ENCODE data around the gene PLEKHM2.
A peak's percentile ranks its signal among the peaks of the same experiment; 100 is the strongest.

PLEKHM2 gene

GRCh38 chr1:15739745-15740144, 55.6 kb downstream of the PLEKHM2 start:
- ATAC-seq (ENCODE audit: low read depth) (no peak), DNase-seq (ENCODE audit: low spot score) (no peak)
- TF ChIP-seq, protein P1, sequence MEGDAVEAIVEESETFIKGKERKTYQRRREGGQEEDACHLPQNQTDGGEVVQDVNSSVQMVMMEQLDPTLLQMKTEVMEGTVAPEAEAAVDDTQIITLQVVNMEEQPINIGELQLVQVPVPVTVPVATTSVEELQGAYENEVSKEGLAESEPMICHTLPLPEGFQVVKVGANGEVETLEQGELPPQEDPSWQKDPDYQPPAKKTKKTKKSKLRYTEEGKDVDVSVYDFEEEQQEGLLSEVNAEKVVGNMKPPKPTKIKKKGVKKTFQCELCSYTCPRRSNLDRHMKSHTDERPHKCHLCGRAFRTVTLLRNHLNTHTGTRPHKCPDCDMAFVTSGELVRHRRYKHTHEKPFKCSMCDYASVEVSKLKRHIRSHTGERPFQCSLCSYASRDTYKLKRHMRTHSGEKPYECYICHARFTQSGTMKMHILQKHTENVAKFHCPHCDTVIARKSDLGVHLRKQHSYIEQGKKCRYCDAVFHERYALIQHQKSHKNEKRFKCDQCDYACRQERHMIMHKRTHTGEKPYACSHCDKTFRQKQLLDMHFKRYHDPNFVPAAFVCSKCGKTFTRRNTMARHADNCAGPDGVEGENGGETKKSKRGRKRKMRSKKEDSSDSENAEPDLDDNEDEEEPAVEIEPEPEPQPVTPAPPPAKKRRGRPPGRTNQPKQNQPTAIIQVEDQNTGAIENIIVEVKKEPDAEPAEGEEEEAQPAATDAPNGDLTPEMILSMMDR (IDR thresholded peaks at IDR 0.05; ENCODE audit: poor library complexity, severe bottlenecking): peak; percentile 6
- H3K9me3 ChIP-seq (ENCODE audit: severe bottlenecking): no peaks in the 10 kb centered on the region
- H3K27me3 ChIP-seq (ENCODE audit: insufficient read depth, poor library complexity, severe bottlenecking): no peaks in the 10 kb centered on the region
- H3K4me3 ChIP-seq (ENCODE audit: severe bottlenecking): no peak overlapping the region
- no peaks in the 10 kb centered on the region for H3K36me3 ChIP-seq (ENCODE audit: low read depth)
- no peaks in the 10 kb centered on the region for H3K4me1 ChIP-seq (ENCODE audit: insufficient read depth, poor library complexity, severe bottlenecking)
- H3K27ac ChIP-seq (ENCODE audit: poor library complexity, severe bottlenecking): no peak overlapping the region

DNA sequence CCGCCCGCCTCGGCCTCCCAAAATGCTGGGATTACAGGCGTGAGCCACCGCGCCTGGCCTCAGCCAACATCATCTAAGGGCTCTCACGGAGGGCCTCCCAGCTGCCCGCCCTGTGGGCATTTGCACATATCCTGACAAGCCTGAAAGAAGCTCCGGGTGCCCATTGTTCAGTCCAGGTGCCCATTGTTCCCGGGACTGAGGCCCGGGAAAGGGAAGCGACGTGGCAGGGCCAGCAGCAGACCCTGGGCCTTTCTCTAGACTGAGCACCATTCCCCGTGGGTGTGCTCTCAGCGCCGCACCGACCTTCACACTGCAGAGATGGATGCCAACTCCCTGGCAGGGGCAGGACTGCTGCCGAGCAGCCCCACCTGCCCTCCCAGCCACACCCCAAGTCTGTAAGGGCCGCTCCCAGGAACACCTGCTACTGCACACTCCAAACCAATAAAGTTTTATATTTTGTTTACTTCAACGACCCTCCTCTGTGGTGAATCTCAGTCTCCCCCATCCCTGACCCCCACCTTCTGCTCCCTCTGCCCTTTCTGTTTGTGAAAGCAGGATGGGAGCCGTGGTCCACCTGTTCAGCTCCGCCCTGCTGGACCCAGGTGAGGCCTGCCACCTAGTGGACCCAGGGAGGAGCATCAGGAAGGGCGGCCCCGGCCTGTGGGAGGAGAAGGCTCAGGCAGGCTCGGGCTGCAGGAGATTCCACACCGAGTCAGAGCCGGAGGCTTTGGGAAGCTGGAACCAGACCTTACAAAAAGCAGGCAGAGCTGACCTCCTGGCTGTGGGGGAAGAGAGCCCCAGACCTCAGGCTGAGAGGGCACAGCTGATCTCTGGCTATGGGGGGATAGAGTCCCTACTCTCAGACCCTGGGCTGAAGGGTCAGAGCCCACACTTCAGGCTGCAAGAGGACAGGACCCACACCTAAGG, 57.1 kb downstream of the PLEKHM2 start:
- DNase-seq (ENCODE audit: low spot score) (peak; percentile 87), ATAC-seq (ENCODE audit: low read depth) (peak; percentile 93)
- Histone ChIP-seq H3K4me1 (ENCODE audit: insufficient read depth, poor library complexity, severe bottlenecking) (no peaks in the 10 kb centered on the region), H3K36me3 (ENCODE audit: low read depth) (no peaks in the 10 kb centered on the region), H3K4me3 (ENCODE audit: severe bottlenecking) (no peak overlapping the region), H3K27ac (ENCODE audit: poor library complexity, severe bottlenecking) (no peak overlapping the region), H3K9me3 (ENCODE audit: severe bottlenecking) (no peaks in the 10 kb centered on the region), H3K27me3 (ENCODE audit: insufficient read depth, poor library complexity, severe bottlenecking) (no peaks in the 10 kb centered on the region)
- TF ChIP-seq, protein P1 (IDR thresholded peaks at IDR 0.05; ENCODE audit: poor library complexity, severe bottlenecking): peak; percentile 97

DNA sequence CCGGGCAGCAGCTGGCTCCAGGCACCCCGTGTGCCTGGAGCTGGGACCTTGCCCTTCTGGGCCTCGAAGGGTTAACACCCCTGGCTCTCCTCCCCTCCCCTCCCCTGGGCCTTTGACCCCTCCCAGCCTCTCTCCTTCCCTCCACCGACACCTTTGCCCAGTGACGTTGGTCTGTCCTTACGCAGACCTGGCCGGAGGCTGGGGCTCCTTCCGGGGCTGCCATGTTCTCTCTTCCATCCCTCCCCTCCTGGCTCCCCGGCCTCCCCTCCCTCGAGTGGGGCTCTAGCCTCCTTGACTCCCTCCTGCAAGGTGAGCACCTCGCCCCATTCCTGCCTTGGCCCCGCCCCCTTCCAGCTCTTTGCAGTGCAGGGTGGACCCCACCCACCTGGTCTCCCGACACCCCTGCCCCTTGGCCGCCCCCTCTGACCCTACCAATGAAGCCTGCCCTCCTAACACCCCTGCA, 58.2 kb downstream of the PLEKHM2 start, which contains the start of gene TMEM82:
TMEM82 (plus strand) TSS at position 161 of the 463 bp plus-strand sequence; CDS start at position 222, 61 bp downstream.
- TF ChIP-seq, protein P1 (IDR thresholded peaks at IDR 0.05; ENCODE audit: poor library complexity, severe bottlenecking): no peak
- Histone ChIP-seq H3K27me3 (ENCODE audit: insufficient read depth, poor library complexity, severe bottlenecking) (no peaks in the 10 kb centered on the region), H3K9me3 (ENCODE audit: severe bottlenecking) (no peaks in the 10 kb centered on the region), H3K27ac (ENCODE audit: poor library complexity, severe bottlenecking) (no peak within 1 kb of the TSS), H3K36me3 (ENCODE audit: low read depth) (no peaks in the 10 kb centered on the region), H3K4me3 (ENCODE audit: severe bottlenecking) (no peak within 1 kb of the TSS), H3K4me1 (ENCODE audit: insufficient read depth, poor library complexity, severe bottlenecking) (no peaks in the 10 kb centered on the region)
- ATAC-seq (ENCODE audit: low read depth) (no peak), DNase-seq (ENCODE audit: low spot score) (peak; percentile 74)

DNA sequence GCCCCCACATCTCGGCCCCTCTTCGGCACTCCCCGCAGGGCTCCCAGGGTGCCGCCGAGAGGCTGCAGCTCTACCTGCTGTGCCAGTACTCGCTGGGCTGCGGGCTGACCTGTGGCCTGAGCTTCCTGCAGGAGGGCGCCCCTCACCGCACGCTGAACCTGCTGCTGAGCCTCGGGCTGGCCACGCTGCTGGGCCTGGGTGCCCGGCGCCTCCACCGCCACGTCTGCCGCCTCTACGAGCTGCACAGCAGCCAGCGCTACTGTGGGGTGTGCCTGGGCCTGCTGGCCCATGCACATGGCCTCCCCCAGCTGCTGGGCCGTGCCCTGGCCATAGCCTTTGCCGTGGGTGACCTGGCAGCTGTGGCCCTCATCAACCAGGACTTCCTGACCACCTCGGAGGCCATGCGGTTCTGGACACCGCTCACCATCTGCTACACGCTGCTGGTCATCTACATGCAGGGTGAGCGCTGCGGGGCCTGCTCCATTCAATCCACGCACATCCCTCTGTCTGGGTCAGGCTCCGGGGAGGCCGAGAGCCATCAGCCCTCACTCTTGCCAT, 60.1 kb downstream of the PLEKHM2 start:
- ATAC-seq (ENCODE audit: low read depth) (no peak), DNase-seq (ENCODE audit: low spot score) (peak; percentile 62)
- TF ChIP-seq, protein P1 (IDR thresholded peaks at IDR 0.05; ENCODE audit: poor library complexity, severe bottlenecking): no peak
- H3K9me3 ChIP-seq (ENCODE audit: severe bottlenecking): no peaks in the 10 kb centered on the region
- no peak overlapping the region for H3K4me3 ChIP-seq (ENCODE audit: severe bottlenecking)
- H3K36me3 ChIP-seq (ENCODE audit: low read depth): no peaks in the 10 kb centered on the region
- H3K4me1 ChIP-seq (ENCODE audit: insufficient read depth, poor library complexity, severe bottlenecking): peaks cover 9% of the 10 kb centered on the region
- no peak overlapping the region for H3K27ac ChIP-seq (ENCODE audit: poor library complexity, severe bottlenecking)
- no peaks in the 10 kb centered on the region for H3K27me3 ChIP-seq (ENCODE audit: insufficient read depth, poor library complexity, severe bottlenecking)
